TTC549 (cell line): ENCODE results near the gene CDHR4.
"Not testable (repeated sequence)": the region's sequence is repeated elsewhere in the genome, so short reads cannot be mapped to it uniquely, and the experiment has no call there.

Experiments used
- FAIRE-seq: peaks from 2 replicates; lab custom pipeline; 2012; peaks lifted over from hg19 to GRCh38; lab: Jason Lieb, UNC

Gene CDHR4

GRCh38 chr3:49799761-49800160 lies at the start of gene CDHR4:
TSS of gene CDHR4 (minus strand) at chr3:49799873. CDS start at chr3:49799812, 61 bp downstream.
- FAIRE-seq, result no peak

- FAIRE-seq, result no peak
Observed at GRCh38 chr3:49845694-49846093, 46.0 kb upstream of the CDHR4 start.

GRCh38 chr3:49844464-49845183 lies 45.0 kb upstream of the CDHR4 start:
- no peak for FAIRE-seq

GRCh38 chr3:49842843-49843517 lies 43.3 kb upstream of the CDHR4 start:
- FAIRE-seq, result no peak

GRCh38 chr3:49841806-49842205 lies 42.1 kb upstream of the CDHR4 start:
- FAIRE-seq, result no peak

- FAIRE-seq, result no peak
Observed at GRCh38 chr3:49841126-49841696, 41.5 kb upstream of the CDHR4 start.

GRCh38 chr3:49840388-49840787 lies 40.7 kb upstream of the CDHR4 start:
- no peak for FAIRE-seq

GRCh38 chr3:49839193-49839809 lies 39.6 kb upstream of the CDHR4 start:
- FAIRE-seq, result no peak

- no peak for FAIRE-seq
Observed at GRCh38 chr3:49831341-49831740, 31.7 kb upstream of the CDHR4 start.

- FAIRE-seq, result no peak
Observed at GRCh38 chr3:49826016-49826415, 26.3 kb upstream of the CDHR4 start.

GRCh38 chr3:49823131-49823530 lies 23.5 kb upstream of the CDHR4 start:
- not testable (repeated sequence) for FAIRE-seq

- FAIRE-seq, result no peak
Observed at GRCh38 chr3:49813497-49814174, 14.0 kb upstream of the CDHR4 start, which contains the start of gene UBA7. TSS of gene UBA7 (minus strand) at chr3:49813953. CDS start at chr3:49813787, 166 bp downstream.

- FAIRE-seq, result no peak
Observed at GRCh38 chr3:49812916-49813496, 13.3 kb upstream of the CDHR4 start.

- no peak for FAIRE-seq
Observed at GRCh38 chr3:49807431-49808114, 7.9 kb upstream of the CDHR4 start.

GRCh38 chr3:49806850-49807249 lies 7.2 kb upstream of the CDHR4 start:
- no peak for FAIRE-seq

GRCh38 chr3:49805897-49806701 lies 6.4 kb upstream of the CDHR4 start:
- FAIRE-seq, result no peak

GRCh38 chr3:49805367-49805782 lies 5.7 kb upstream of the CDHR4 start:
- FAIRE-seq, result no peak

- no peak for FAIRE-seq
Observed at GRCh38 chr3:49804141-49805041, 4.7 kb upstream of the CDHR4 start.

- FAIRE-seq, result no peak
Observed at GRCh38 chr3:49803465-49804140, 3.9 kb upstream of the CDHR4 start.
